WTC11 (cell line): Measurements from ENCODE around the gene RAMACL. TPM values are rescaled to one million over a fixed set of nuclear protein-coding genes. Genes with fewer than 3 reads are reported as not detected.

Source experiments
- ATAC-seq: fragments of 200-7000 bp; cut with Tn5 transposase; 2 replicates; pipeline ENCODE4 v1.10.0; 2021; ENCODE audit warnings: mild to moderate bottlenecking, moderate library complexity
- CTCF ChIA-PET: fragments of 300-600 bp; sonication (Branson Sonifier 250); formaldehyde crosslinking; loops from one replicate; lab custom pipeline; 2021; ENCODE audit warnings: antibody characterized with exemption; lab: Charles Lee
- POLR2A ChIA-PET: fragments of 350-600 bp; sonication (Branson Sonifier 250); formaldehyde crosslinking; loops from one replicate; lab custom pipeline; 2021; ENCODE audit warnings: antibody characterized with exemption; lab: Charles Lee
- DNase-seq: peaks from one replicate; pipeline ENCODE4 v3.0.0; 2021; ENCODE audit warnings: low spot score
- H3K27ac Mint-ChIP-seq: 2 replicates; pipeline ENCODE4 v1.8.0; 2021; ENCODE audit warnings: mixed read lengths
- H3K27me3 Mint-ChIP-seq: 2 replicates; pipeline ENCODE4 v1.8.0; 2021; ENCODE audit warnings: low read depth, mild to moderate bottlenecking, moderate library complexity, mixed read lengths
- H3K36me3 Mint-ChIP-seq: 2 replicates; pipeline ENCODE4 v1.8.0; 2021; ENCODE audit warnings: mixed read lengths
- H3K4me1 Mint-ChIP-seq: 2 replicates; pipeline ENCODE4 v1.8.0; 2022; ENCODE audit warnings: mixed read lengths
- H3K4me3 Mint-ChIP-seq: 2 replicates; pipeline ENCODE4 v1.8.0; 2021; ENCODE audit warnings: mild to moderate bottlenecking, moderate library complexity, mixed read lengths
- H3K9me3 Mint-ChIP-seq: 2 replicates; pipeline ENCODE4 v1.8.0; 2021; ENCODE audit warnings: mixed read lengths
- ATF1 ChIP-seq: sonication (generic); formaldehyde crosslinking; IDR thresholded peaks from 2 replicates; pipeline ENCODE4 v1.8.1; 2023; ENCODE audit warnings: mild to moderate bottlenecking, moderate library complexity, missing genetic modification reagents
- ATF2 ChIP-seq: sonication (generic); formaldehyde crosslinking; IDR thresholded peaks from 2 replicates; pipeline ENCODE4 v1.8.1; 2022; ENCODE audit warnings: low read depth, missing genetic modification reagents, borderline replicate concordance
- ELF4 ChIP-seq: sonication (generic); formaldehyde crosslinking; IDR thresholded peaks from 2 replicates; pipeline ENCODE4 v1.8.1; 2022; ENCODE audit warnings: low read depth, mild to moderate bottlenecking, moderate library complexity, missing genetic modification reagents
- EMX1 ChIP-seq: fragments of 250-450 bp; sonication (Bioruptor Pico); IDR thresholded peaks from 2 replicates; pipeline ENCODE4 v1.8.0; 2021; ENCODE audit warnings: mild to moderate bottlenecking
- ETV6 ChIP-seq: sonication (generic); formaldehyde crosslinking; IDR thresholded peaks from 2 replicates; pipeline ENCODE4 v1.8.1; 2022; ENCODE audit warnings: mild to moderate bottlenecking, missing genetic modification reagents
- FOXK1 ChIP-seq: sonication (generic); formaldehyde crosslinking; IDR thresholded peaks from 2 replicates; pipeline ENCODE4 v1.8.0; 2022; ENCODE audit warnings: mild to moderate bottlenecking, moderate library complexity, missing genetic modification reagents
- FOXP1 ChIP-seq: sonication (generic); formaldehyde crosslinking; IDR thresholded peaks from 2 replicates; pipeline ENCODE4 v1.8.0; 2022; ENCODE audit warnings: missing genetic modification reagents, mild to moderate bottlenecking, moderate library complexity, borderline replicate concordance
- MYBL2 ChIP-seq: sonication (generic); formaldehyde crosslinking; IDR thresholded peaks from 2 replicates; pipeline ENCODE4 v1.8.1; 2023; ENCODE audit warnings: mild to moderate bottlenecking, moderate library complexity, missing genetic modification reagents
- NFE2L1 ChIP-seq: sonication (generic); formaldehyde crosslinking; IDR thresholded peaks from 2 replicates; pipeline ENCODE4 v1.8.1; 2023; ENCODE audit warnings: missing genetic modification reagents
- NR1H2 ChIP-seq: sonication (generic); formaldehyde crosslinking; IDR thresholded peaks from 2 replicates; pipeline ENCODE4 v1.9.0; 2021; ENCODE audit warnings: mild to moderate bottlenecking, moderate library complexity, missing genetic modification reagents
- NR2C2 ChIP-seq: sonication (generic); formaldehyde crosslinking; IDR thresholded peaks from 2 replicates; pipeline ENCODE4 v1.8.0; 2022; ENCODE audit warnings: mild to moderate bottlenecking, missing genetic modification reagents
- OVOL2 ChIP-seq: fragments of 250-450 bp; sonication (Bioruptor Pico); IDR thresholded peaks from 2 replicates; pipeline ENCODE4 v1.9.0; 2021; ENCODE audit warnings: mild to moderate bottlenecking, borderline replicate concordance
- PREB ChIP-seq: sonication (generic); formaldehyde crosslinking; IDR thresholded peaks from 2 replicates; pipeline ENCODE4 v1.8.1; 2022; ENCODE audit warnings: mild to moderate bottlenecking, missing genetic modification reagents, moderate library complexity, borderline replicate concordance
- TCF7 ChIP-seq: sonication (generic); formaldehyde crosslinking; IDR thresholded peaks from 2 replicates; pipeline ENCODE4 v1.8.0; 2022; ENCODE audit warnings: mild to moderate bottlenecking, low read depth, missing genetic modification reagents, moderate library complexity
- TEAD1 ChIP-seq: sonication (generic); formaldehyde crosslinking; IDR thresholded peaks from 2 replicates; pipeline ENCODE4 v1.8.0; 2022; ENCODE audit warnings: mild to moderate bottlenecking, missing genetic modification reagents
- ZNF138 ChIP-seq: sonication (generic); formaldehyde crosslinking; conservative IDR thresholded peaks from 2 replicates; pipeline ENCODE4 v1.8.1; 2022; ENCODE audit warnings: mild to moderate bottlenecking, moderate library complexity, missing genetic modification reagents
- ZNF219 ChIP-seq: sonication (generic); formaldehyde crosslinking; IDR thresholded peaks from 2 replicates; pipeline ENCODE4 v1.8.0; 2023; ENCODE audit warnings: missing genetic modification reagents, mild to moderate bottlenecking, borderline replicate concordance
- ZNF232 ChIP-seq: sonication (generic); formaldehyde crosslinking; IDR thresholded peaks from 2 replicates; pipeline ENCODE4 v1.8.0; 2022; ENCODE audit warnings: mild to moderate bottlenecking, missing genetic modification reagents
- ZNF317 ChIP-seq: sonication (generic); formaldehyde crosslinking; IDR thresholded peaks from 2 replicates; pipeline ENCODE4 v1.8.1; 2023; ENCODE audit warnings: low read depth, mild to moderate bottlenecking, moderate library complexity, missing genetic modification reagents, borderline replicate concordance
- total RNA-seq: library from RNA; stranded (reverse); gene quantifications from 3 replicates; pipeline ENCODE4 v1.2.3, GENCODE V29; 2021
- TF ChIP-seq, protein P1 (sequence below): sonication (generic); formaldehyde crosslinking; IDR thresholded peaks from 2 replicates; pipeline ENCODE4 v1.8.0; 2022; ENCODE audit warnings: missing genetic modification reagents
- TF ChIP-seq, protein P2 (sequence below): fragments of 250-450 bp; sonication (Bioruptor Pico); IDR thresholded peaks from 2 replicates; pipeline ENCODE4 v2.1.2; 2022; ENCODE audit warnings: mild to moderate bottlenecking, moderate library complexity
- TF ChIP-seq, protein P3 (sequence below): sonication (generic); formaldehyde crosslinking; IDR thresholded peaks from 2 replicates; pipeline ENCODE4 v1.8.0; 2022; ENCODE audit warnings: mild to moderate bottlenecking, missing genetic modification reagents
- TF ChIP-seq, protein P4 (sequence below): sonication (generic); formaldehyde crosslinking; conservative IDR thresholded peaks from 2 replicates; pipeline ENCODE4 v1.8.1; 2022; ENCODE audit warnings: mild to moderate bottlenecking, missing genetic modification reagents

The RAMACL gene
- total RNA-seq, 1 experiment from 2014 or later, result 0.79 TPM

- TF ChIP-seq, protein P1, sequence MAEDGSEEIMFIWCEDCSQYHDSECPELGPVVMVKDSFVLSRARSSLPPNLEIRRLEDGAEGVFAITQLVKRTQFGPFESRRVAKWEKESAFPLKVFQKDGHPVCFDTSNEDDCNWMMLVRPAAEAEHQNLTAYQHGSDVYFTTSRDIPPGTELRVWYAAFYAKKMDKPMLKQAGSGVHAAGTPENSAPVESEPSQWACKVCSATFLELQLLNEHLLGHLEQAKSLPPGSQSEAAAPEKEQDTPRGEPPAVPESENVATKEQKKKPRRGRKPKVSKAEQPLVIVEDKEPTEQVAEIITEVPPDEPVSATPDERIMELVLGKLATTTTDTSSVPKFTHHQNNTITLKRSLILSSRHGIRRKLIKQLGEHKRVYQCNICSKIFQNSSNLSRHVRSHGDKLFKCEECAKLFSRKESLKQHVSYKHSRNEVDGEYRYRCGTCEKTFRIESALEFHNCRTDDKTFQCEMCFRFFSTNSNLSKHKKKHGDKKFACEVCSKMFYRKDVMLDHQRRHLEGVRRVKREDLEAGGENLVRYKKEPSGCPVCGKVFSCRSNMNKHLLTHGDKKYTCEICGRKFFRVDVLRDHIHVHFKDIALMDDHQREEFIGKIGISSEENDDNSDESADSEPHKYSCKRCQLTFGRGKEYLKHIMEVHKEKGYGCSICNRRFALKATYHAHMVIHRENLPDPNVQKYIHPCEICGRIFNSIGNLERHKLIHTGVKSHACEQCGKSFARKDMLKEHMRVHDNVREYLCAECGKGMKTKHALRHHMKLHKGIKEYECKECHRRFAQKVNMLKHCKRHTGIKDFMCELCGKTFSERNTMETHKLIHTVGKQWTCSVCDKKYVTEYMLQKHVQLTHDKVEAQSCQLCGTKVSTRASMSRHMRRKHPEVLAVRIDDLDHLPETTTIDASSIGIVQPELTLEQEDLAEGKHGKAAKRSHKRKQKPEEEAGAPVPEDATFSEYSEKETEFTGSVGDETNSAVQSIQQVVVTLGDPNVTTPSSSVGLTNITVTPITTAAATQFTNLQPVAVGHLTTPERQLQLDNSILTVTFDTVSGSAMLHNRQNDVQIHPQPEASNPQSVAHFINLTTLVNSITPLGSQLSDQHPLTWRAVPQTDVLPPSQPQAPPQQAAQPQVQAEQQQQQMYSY (CRISPR knock-in tag), result no peak
- TF ChIP-seq ZNF138 (CRISPR knock-in tag) (no peak), ETV6 (no peak), NR1H2 (CRISPR knock-in tag) (no peak), ATF2 (CRISPR knock-in tag) (no peak), FOXP1 (CRISPR knock-in tag) (no peak), ZNF219 (CRISPR knock-in tag) (no peak), FOXK1 (CRISPR knock-in tag) (no peak), ZNF317 (CRISPR knock-in tag) (no peak), OVOL2 (CRISPR knock-in tag) (no peak)
- TF ChIP-seq, protein P2, sequence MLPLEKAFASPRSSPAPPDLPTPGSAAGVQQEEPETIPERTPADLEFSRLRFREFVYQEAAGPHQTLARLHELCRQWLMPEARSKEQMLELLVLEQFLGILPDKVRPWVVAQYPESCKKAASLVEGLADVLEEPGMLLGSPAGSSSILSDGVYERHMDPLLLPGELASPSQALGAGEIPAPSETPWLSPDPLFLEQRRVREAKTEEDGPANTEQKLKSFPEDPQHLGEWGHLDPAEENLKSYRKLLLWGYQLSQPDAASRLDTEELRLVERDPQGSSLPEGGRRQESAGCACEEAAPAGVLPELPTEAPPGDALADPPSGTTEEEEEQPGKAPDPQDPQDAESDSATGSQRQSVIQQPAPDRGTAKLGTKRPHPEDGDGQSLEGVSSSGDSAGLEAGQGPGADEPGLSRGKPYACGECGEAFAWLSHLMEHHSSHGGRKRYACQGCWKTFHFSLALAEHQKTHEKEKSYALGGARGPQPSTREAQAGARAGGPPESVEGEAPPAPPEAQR (CRISPR knock-in tag), result no peak
Observed at GRCh38 chr6:166617359-166617758, 30.9 kb upstream of the RAMACL start (continued).

DNA sequence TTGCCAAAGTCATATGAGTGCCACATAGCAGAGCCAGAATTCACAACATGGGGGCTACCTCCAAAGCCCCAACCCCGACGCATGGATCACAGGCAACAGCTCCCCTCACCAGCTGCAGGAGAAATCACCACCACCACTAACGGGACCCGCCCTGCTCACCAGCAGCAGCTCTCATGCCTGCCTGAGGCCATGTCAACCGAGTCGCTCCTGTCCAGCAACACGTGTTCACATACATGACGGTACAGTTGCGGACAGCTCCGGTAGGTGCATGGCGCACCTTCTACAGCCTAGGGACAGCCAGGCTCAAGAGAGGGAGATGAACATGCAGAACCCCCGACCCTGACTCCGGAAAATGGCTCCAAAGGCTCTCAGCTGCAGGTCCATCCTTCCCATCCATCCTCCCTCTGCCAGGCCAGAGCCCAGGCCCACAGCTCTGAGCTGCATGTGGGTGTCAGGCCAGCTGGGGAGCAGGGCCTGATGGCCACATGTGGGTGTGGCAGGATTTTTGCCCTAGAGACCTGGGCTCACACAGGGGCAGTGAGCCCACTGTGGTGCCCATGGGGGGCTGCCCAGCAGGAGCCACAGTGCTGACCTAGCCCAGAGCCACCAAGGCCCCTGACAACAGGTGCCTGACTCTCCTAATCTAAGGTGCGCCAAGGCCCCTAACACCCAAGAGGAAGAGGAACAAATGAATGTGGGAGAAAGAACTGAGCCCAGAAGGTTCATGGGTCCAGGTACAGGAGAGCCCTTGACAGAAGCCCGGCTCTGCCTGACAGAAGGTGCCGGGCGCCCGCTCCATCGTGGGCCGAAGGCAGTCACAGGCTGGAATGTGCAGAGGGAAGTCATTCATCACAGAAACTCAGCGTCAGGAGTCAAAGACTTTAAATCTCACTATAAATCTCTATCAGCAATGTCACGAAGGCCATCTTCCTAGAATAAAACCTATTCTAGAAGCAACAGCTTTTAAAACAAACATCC lies 30.1 kb upstream of the RAMACL start:
- DNase-seq, result no peak
- Mint-ChIP-seq H3K27me3 (no peaks in the 10 kb centered on the region), H3K9me3 (no peaks in the 10 kb centered on the region), H3K4me3 (no peak overlapping the region), H3K4me1 (peaks cover 71% of the 10 kb centered on the region), H3K36me3 (peaks cover 13% of the 10 kb centered on the region), H3K27ac (no peak overlapping the region)
- ChIA-PET CTCF (no interaction called here), POLR2A (no interaction called here)
- no peak for ATAC-seq
- TF ChIP-seq PREB (CRISPR knock-in tag) (no peak), NR2C2 (no peak), ATF1 (CRISPR knock-in tag) (no peak), MYBL2 (CRISPR knock-in tag) (no peak), ELF4 (CRISPR knock-in tag) (no peak), EMX1 (CRISPR knock-in tag) (no peak), NFE2L1 (CRISPR knock-in tag) (no peak), ZNF232 (CRISPR knock-in tag) (no peak), ZNF317 (CRISPR knock-in tag) (no peak), TCF7 (no peak), TEAD1 (no peak)
- TF ChIP-seq, protein P3, sequence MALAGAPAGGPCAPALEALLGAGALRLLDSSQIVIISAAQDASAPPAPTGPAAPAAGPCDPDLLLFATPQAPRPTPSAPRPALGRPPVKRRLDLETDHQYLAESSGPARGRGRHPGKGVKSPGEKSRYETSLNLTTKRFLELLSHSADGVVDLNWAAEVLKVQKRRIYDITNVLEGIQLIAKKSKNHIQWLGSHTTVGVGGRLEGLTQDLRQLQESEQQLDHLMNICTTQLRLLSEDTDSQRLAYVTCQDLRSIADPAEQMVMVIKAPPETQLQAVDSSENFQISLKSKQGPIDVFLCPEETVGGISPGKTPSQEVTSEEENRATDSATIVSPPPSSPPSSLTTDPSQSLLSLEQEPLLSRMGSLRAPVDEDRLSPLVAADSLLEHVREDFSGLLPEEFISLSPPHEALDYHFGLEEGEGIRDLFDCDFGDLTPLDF (CRISPR knock-in tag), result no peak
- TF ChIP-seq, protein P2 (CRISPR knock-in tag), result no peak
- TF ChIP-seq, protein P4, sequence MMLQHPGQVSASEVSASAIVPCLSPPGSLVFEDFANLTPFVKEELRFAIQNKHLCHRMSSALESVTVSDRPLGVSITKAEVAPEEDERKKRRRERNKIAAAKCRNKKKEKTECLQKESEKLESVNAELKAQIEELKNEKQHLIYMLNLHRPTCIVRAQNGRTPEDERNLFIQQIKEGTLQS (CRISPR knock-in tag), result no peak
